GM06990 (cell line): ENCODE measurements around the gene FIG4.

Source experiments
- DNase-seq: peaks from one replicate; pipeline ENCODE4 v3.0.0-alpha.2; 2011; ENCODE audit not compliant: insufficient read length; ENCODE audit errors: extremely low read depth
- H3K27me3 ChIP-seq: replicated peaks from 2 replicates; pipeline ENCODE4 v1.6.0; 2011; ENCODE audit warnings: low read length; ENCODE audit not compliant: control insufficient read depth, insufficient read depth
- H3K36me3 ChIP-seq: 2 replicates; pipeline ENCODE4 v1.5.1; 2011; ENCODE audit warnings: low read length; ENCODE audit not compliant: control insufficient read depth, insufficient read depth
- H3K4me3 ChIP-seq: replicated peaks from 2 replicates; pipeline ENCODE4 v1.5.1; 2011; ENCODE audit warnings: low read depth, mild to moderate bottlenecking, control low read depth, low read length
- CTCF ChIP-seq: IDR thresholded peaks from 2 replicates; pipeline ENCODE4 v1.5.1; 2011; ENCODE audit warnings: low read length, control low read depth, mild to moderate bottlenecking, inconsistent platforms; ENCODE audit not compliant: insufficient read depth, poor library complexity, severe bottlenecking

The FIG4 gene

GRCh38 chr6:109690737-109691621 lies at the start of gene FIG4, which contains the start of gene AK9:
Gene FIG4, plus strand, starts transcription at chr6:109691296. Its CDS starts 140 bp downstream, at chr6:109691436.
Gene AK9, minus strand, starts transcription at chr6:109691202. Its CDS starts 15,457 bp downstream, at chr6:109675745.
- DNase-seq = peak; percentile 93
- Histone ChIP-seq H3K4me3 (peak within 1 kb of the TSS; percentile 85), H3K27me3 (no peaks in the 10 kb centered on the region), H3K36me3 (no peaks in the 10 kb centered on the region)
- TF ChIP-seq CTCF = peak; percentile 32

- DNase-seq = no peak
- TF ChIP-seq CTCF = no peak
- Histone ChIP-seq H3K27me3 (no peaks in the 10 kb centered on the region), H3K4me3 (no peak overlapping the region), H3K36me3 (no peaks in the 10 kb centered on the region)
Observed at GRCh38 chr6:109644131-109644530, 47.0 kb upstream of the FIG4 start.

- Histone ChIP-seq H3K27me3 (no peaks in the 10 kb centered on the region), H3K4me3 (no peak overlapping the region), H3K36me3 (no peaks in the 10 kb centered on the region)
- TF ChIP-seq CTCF = no peak
- DNase-seq = no peak
Observed at GRCh38 chr6:109653264-109653663, 37.8 kb upstream of the FIG4 start.

- DNase-seq = no peak
- no peaks in the 10 kb centered on the region for H3K27me3 ChIP-seq
- TF ChIP-seq CTCF = no peak
- H3K4me3 ChIP-seq = no peak overlapping the region
- no peaks in the 10 kb centered on the region for H3K36me3 ChIP-seq
Observed at GRCh38 chr6:109655761-109656262, 35.3 kb upstream of the FIG4 start.

- Histone ChIP-seq H3K36me3 (no peaks in the 10 kb centered on the region), H3K4me3 (no peak overlapping the region), H3K27me3 (no peaks in the 10 kb centered on the region)
- no peak for DNase-seq
- TF ChIP-seq CTCF = no peak
Observed at GRCh38 chr6:109660526-109661320, 30.4 kb upstream of the FIG4 start.
